Left cardiac atrium (tissue), 4 donors: ENCODE data around the gene KIAA1217. TPM values are rescaled to one million over a fixed set of nuclear protein-coding genes. Genes with fewer than 3 reads are reported as not detected.

ENCODE experiments used
- ATAC-seq, 2 donors: fragments of 200-7000 bp; cut with Tn5 transposase; one replicate each; pipeline ENCODE4 v1.9.1; 2020; ENCODE audit warnings: mild to moderate bottlenecking in 2 of 2, moderate library complexity in 2 of 2
- DNase-seq: peaks from one replicate; pipeline ENCODE4 v3.0.0-alpha.2; 2020
- intact Hi-C, 2 donors: fragments of 100-400 bp; cut with DNase I; formaldehyde crosslinking; loops; one replicate each; pipeline versions ENCODE4 v1.14.1 to v1.15.1; 2022 to 2023
- long read RNA-seq: library from polyadenylated mRNA; unstranded; transcript quantifications from one replicate; pipeline ENCODE4 v2.0.0, GENCODE V29; 2021
- total RNA-seq, 2 donors: library from RNA; stranded (reverse); fragmentation: NEBNext Ultra II Directional; extraction: Animal tissue kit (Norgen Biotek cat#: 25700); gene quantifications; one replicate each; pipeline ENCODE4 v1.2.1, GENCODE V29; 2021
- donor health status: DM: no; HTN: yes; CAD: no.
- donor health status: DM: no; HTN: yes; CAD: no; lungs with severe emphysema.
- donor health status: DM: yes; HTN: yes; CAD: no.
- donor health status: Dilated cardiomyopathy.

KIAA1217 gene
- total RNA-seq: 10 to 100 TPM; 19.5 to 32.6 TPM
- long read RNA-seq, partial matches to known transcripts: 0 of 2 reads
- long read RNA-seq, other reads (novel, unspliced or antisense): 2 of 2 reads

GRCh38 chr10:24208661-24209431 lies at the start of gene KIAA1217:
KIAA1217 (plus strand) TSS chr10:24209138; CDS start chr10:24209194, 56 bp downstream.
- intact Hi-C loops: loop anchor here in 1 of 2 donors (5.0 to 10.0 kb wide), 2 partner anchors 148 to 324 kb away; no protein-coding TSS in a partner anchor

GRCh38 chr10:24162206-24162985 lies 46.5 kb upstream of the KIAA1217 start:
- ATAC-seq: no peak
- intact Hi-C loops: no loop called here
- DNase-seq: no peak

More at GRCh38 chr10:24208661-24209431, at the start of gene KIAA1217:
- ATAC-seq (peak; percentile 69 to 75), DNase-seq (peak; percentile 51)

- ATAC-seq (no peak), DNase-seq (no peak)
- intact Hi-C loops: no loop called here
These were observed 45.5 kb upstream of the KIAA1217 start for GRCh38 chr10:24163485-24163884.

- ATAC-seq (peak; percentile 70 to 72), DNase-seq (no peak)
- intact Hi-C loops: no loop called here
These were observed 40.4 kb upstream of the KIAA1217 start for GRCh38 chr10:24168258-24169170.

GRCh38 chr10:24170199-24170598 lies 38.7 kb upstream of the KIAA1217 start:
- ATAC-seq (no peak), DNase-seq (no peak)
- intact Hi-C loops: no loop called here

GRCh38 chr10:24172909-24173308 lies 36.0 kb upstream of the KIAA1217 start:
- DNase-seq (no peak), ATAC-seq (no peak)
- intact Hi-C loops: no loop called here

- DNase-seq (no peak), ATAC-seq (no peak)
- intact Hi-C loops: no loop called here
These were observed 34.9 kb upstream of the KIAA1217 start for GRCh38 chr10:24174014-24174413.

- intact Hi-C loops: no loop called here
- no peak for DNase-seq
- ATAC-seq: no peak
These were observed 32.3 kb upstream of the KIAA1217 start for GRCh38 chr10:24176658-24177057.

- no peak for DNase-seq
- no peak for ATAC-seq
- intact Hi-C loops: no loop called here
These were observed 31.3 kb upstream of the KIAA1217 start for GRCh38 chr10:24177636-24178035.

- intact Hi-C loops: no loop called here
- no peak for ATAC-seq
These were observed 28.0 kb upstream of the KIAA1217 start for GRCh38 chr10:24180891-24181290.

GRCh38 chr10:24184455-24184854 lies 24.5 kb upstream of the KIAA1217 start:
- ATAC-seq: no peak
- DNase-seq: no peak
- intact Hi-C loops: no loop called here

More at GRCh38 chr10:24180891-24181290, 28.0 kb upstream of the KIAA1217 start:
- DNase-seq: no peak

- ATAC-seq: no peak
- intact Hi-C loops: no loop called here
- no peak for DNase-seq
These were observed 15.6 kb upstream of the KIAA1217 start for GRCh38 chr10:24193330-24193729.

- DNase-seq: no peak
- ATAC-seq: no peak
- intact Hi-C loops: loop anchor here in 1 of 2 donors (5.0 kb wide), 1 partner anchor 205 kb away; no protein-coding TSS in a partner anchor
These were observed 11.7 kb upstream of the KIAA1217 start for GRCh38 chr10:24197263-24197662.

- DNase-seq (no peak), ATAC-seq (no peak)
- intact Hi-C loops: loop anchor here in 1 of 2 donors (10.0 kb wide), 1 partner anchor 317 kb away; no protein-coding TSS in a partner anchor
These were observed 7.3 kb upstream of the KIAA1217 start for GRCh38 chr10:24201503-24202180.

- intact Hi-C loops: loop anchor here in 1 of 2 donors (10.0 kb wide), 1 partner anchor 317 kb away; no protein-coding TSS in a partner anchor
- no peak for DNase-seq
- ATAC-seq: no peak
These were observed 6.8 kb upstream of the KIAA1217 start for GRCh38 chr10:24202181-24202570.

GRCh38 chr10:24205821-24206220 lies 3.1 kb upstream of the KIAA1217 start:
- no peak for ATAC-seq
- intact Hi-C loops: loop anchor here in 1 of 2 donors (5.0 to 10.0 kb wide), 2 partner anchors 151 to 321 kb away; no protein-coding TSS in a partner anchor

GRCh38 chr10:24206334-24206733 lies 2.6 kb upstream of the KIAA1217 start:
- ATAC-seq (no peak), DNase-seq (no peak)
- intact Hi-C loops: loop anchor here in 1 of 2 donors (5.0 to 10.0 kb wide), 2 partner anchors 151 to 322 kb away; no protein-coding TSS in a partner anchor

More at GRCh38 chr10:24205821-24206220, 3.1 kb upstream of the KIAA1217 start:
- DNase-seq: no peak

GRCh38 chr10:24206926-24207325 lies 2.0 kb upstream of the KIAA1217 start:
- intact Hi-C loops: loop anchor here in 1 of 2 donors (5.0 to 10.0 kb wide), 2 partner anchors 150 to 322 kb away; no protein-coding TSS in a partner anchor
- ATAC-seq: no peak
- DNase-seq: no peak
